Left lung (tissue), 10 donors: ENCODE data around the gene ESRRB. TPM values are rescaled to one million over a fixed set of nuclear protein-coding genes. Genes with fewer than 3 reads are reported as not detected.

Experiments
- ATAC-seq: fragments of 200-7000 bp; cut with Tn5 transposase; one replicate; pipeline ENCODE4 v1.9.1; 2020; ENCODE audit warnings: moderate library complexity
- DNase-seq, 4 donors: peaks; one replicate each; pipeline ENCODE4 v3.0.0-alpha.2; 2013 to 2020
- H3K27ac ChIP-seq, 2 donors: fragments of 200-600 bp; sonication (generic) in 1 of 2; one replicate each; pipeline versions ENCODE4 v1.5.0 to v1.8.0; 2020 to 2021
- H3K27me3 ChIP-seq, 2 donors: fragments of 200-600 bp; sonication (generic) in 1 of 2; one replicate each; pipeline versions ENCODE4 v1.5.0 to v1.8.0; 2020 to 2021
- H3K36me3 ChIP-seq, 2 donors: fragments of 200-600 bp; sonication (generic) in 1 of 2; one replicate each; pipeline versions ENCODE4 v1.5.0 to v1.8.0; 2020 to 2021
- H3K4me1 ChIP-seq, 2 donors: fragments of 200-600 bp; one replicate each; pipeline ENCODE4 v1.8.0; 2021
- H3K4me3 ChIP-seq, 2 donors: fragments of 200-600 bp; sonication (generic) in 1 of 2; one replicate each; pipeline versions ENCODE4 v1.5.0 to v1.8.0; 2020 to 2021; ENCODE audit warnings: mild to moderate bottlenecking in 1 of 2
- H3K9me3 ChIP-seq, 2 donors: fragments of 200-600 bp; sonication (generic) in 1 of 2; one replicate each; pipeline versions ENCODE4 v1.5.0 to v1.8.0; 2020 to 2021
- CTCF ChIP-seq, 2 donors: fragments of 200-600 bp; sonication (generic) in 1 of 2; IDR thresholded peaks; one replicate each; pipeline versions ENCODE4 v1.5.0 to v1.8.0; 2021; ENCODE audit warnings: antibody characterized with exemption in 2 of 2
- intact Hi-C, 2 donors: fragments of 100-400 bp; cut with DNase I; formaldehyde crosslinking; loops; one replicate each; pipeline versions ENCODE4 v1.11.2 to v1.14.2; 2022
- polyA plus RNA-seq, 6 donors: library from polyadenylated mRNA; unstranded; fragments of 120-200 nt; gene quantifications; one replicate each; pipeline ENCODE4 v1.2.1, GENCODE V29; 2013; ENCODE audit not compliant: insufficient read length in 6 of 6
- total RNA-seq, 2 donors: library from RNA; stranded (reverse); fragmentation: NEBNext Ultra II Directional; extraction: Animal tissue kit (Norgen Biotek cat#: 25700); gene quantifications; one replicate each; pipeline ENCODE4 v1.2.1, GENCODE V29; 2021
- donor health status: DM: no; HTN: yes; CAD: no.
- donor health status: DM: no; HTN: no; CAD: no.

The ESRRB gene
- total and polyA plus RNA-seq, 8 donors = 0.15 to 0.67 (median 0.40) TPM

- no peak for TF ChIP-seq CTCF (IDR thresholded peaks at IDR 0.05)
- peaks cover 0 to 7% of the 10 kb centered on the region in 2 donors for H3K27me3 ChIP-seq
- no peaks in the 10 kb centered on the region for H3K36me3 ChIP-seq
- intact Hi-C loops = no loop called here
- no peaks in the 10 kb centered on the region for H3K4me1 ChIP-seq
- H3K4me3 ChIP-seq = no peak overlapping the region
- DNase-seq (no peak), ATAC-seq (no peak)
- H3K9me3 ChIP-seq = no peaks in the 10 kb centered on the region
- H3K27ac ChIP-seq = no peak overlapping the region
Observed at GRCh38 chr14:76497550-76498462, 121.9 kb downstream of the ESRRB start.

GRCh38 chr14:76498463-76498935 is 122.6 kb downstream of the ESRRB start:
- Histone ChIP-seq H3K4me1 (no peaks in the 10 kb centered on the region), H3K4me3 (no peak overlapping the region), H3K9me3 (no peaks in the 10 kb centered on the region), H3K36me3 (no peaks in the 10 kb centered on the region), H3K27me3 (peaks cover 0 to 7% of the 10 kb centered on the region in 2 donors), H3K27ac (no peak overlapping the region)
- intact Hi-C loops = no loop called here
- no peak for DNase-seq
- ATAC-seq = no peak
- no peak for TF ChIP-seq CTCF (IDR thresholded peaks at IDR 0.05)

- Histone ChIP-seq H3K4me3 (no peak overlapping the region), H3K36me3 (no peaks in the 10 kb centered on the region), H3K27me3 (peaks cover 0 to 7% of the 10 kb centered on the region in 2 donors), H3K27ac (no peak overlapping the region), H3K9me3 (no peaks in the 10 kb centered on the region), H3K4me1 (no peaks in the 10 kb centered on the region)
- no peak for ATAC-seq
- no peak for DNase-seq
- no peak for TF ChIP-seq CTCF (IDR thresholded peaks at IDR 0.05)
- intact Hi-C loops = no loop called here
Observed at GRCh38 chr14:76498976-76499375, 123.0 kb downstream of the ESRRB start.

- ATAC-seq (no peak), DNase-seq (no peak)
- H3K4me3 ChIP-seq = no peak overlapping the region
- no peak overlapping the region for H3K27ac ChIP-seq
- H3K9me3 ChIP-seq = no peaks in the 10 kb centered on the region
- H3K36me3 ChIP-seq = no peaks in the 10 kb centered on the region
- intact Hi-C loops = no loop called here
- H3K27me3 ChIP-seq = peaks cover 0 to 7% of the 10 kb centered on the region in 2 donors
- no peak for TF ChIP-seq CTCF (IDR thresholded peaks at IDR 0.05)
- no peaks in the 10 kb centered on the region for H3K4me1 ChIP-seq
Observed at GRCh38 chr14:76499399-76499798, 123.5 kb downstream of the ESRRB start.

- ATAC-seq = no peak
- DNase-seq = no peak
- no peaks in the 10 kb centered on the region for H3K9me3 ChIP-seq
- intact Hi-C loops = no loop called here
- no peak for TF ChIP-seq CTCF (IDR thresholded peaks at IDR 0.05)
- H3K4me1 ChIP-seq = no peaks in the 10 kb centered on the region
- no peak overlapping the region for H3K27ac ChIP-seq
- H3K27me3 ChIP-seq = peaks cover 0 to 7% of the 10 kb centered on the region in 2 donors
- no peaks in the 10 kb centered on the region for H3K36me3 ChIP-seq
- no peak overlapping the region for H3K4me3 ChIP-seq
Observed at GRCh38 chr14:76500011-76500410, 124.1 kb downstream of the ESRRB start.
